NOMO-1 (cell line): ENCODE measurements around the gene RPEL1.
A peak's percentile ranks its signal among the peaks of the same experiment; 100 is the strongest.

Experiments used
- DNase-seq, 2 experiments: peaks; one replicate each; lab custom pipeline; 2025; ENCODE audit not compliant: unreplicated experiment in 2 of 2; lab: John Stamatoyannopoulos, UW

RPEL1 gene

GRCh38 chr10:103278537-103278823, 32.8 kb downstream of the RPEL1 start:
- DNase-seq: no peak

GRCh38 chr10:103278862-103279298, 33.2 kb downstream of the RPEL1 start:
- peak in 1 of 2 experiments; percentile 16 for DNase-seq

- no peak for DNase-seq
Observed at GRCh38 chr10:103280031-103280430, 34.3 kb downstream of the RPEL1 start.

GRCh38 chr10:103280506-103280905, 34.8 kb downstream of the RPEL1 start:
- no peak for DNase-seq

- DNase-seq: no peak
Observed at GRCh38 chr10:103281753-103282152, 36.1 kb downstream of the RPEL1 start.

- no peak for DNase-seq
Observed at GRCh38 chr10:103282961-103283360, 37.3 kb downstream of the RPEL1 start.

- peak; percentile 64 to 76 for DNase-seq
Observed at GRCh38 chr10:103284170-103284569, 38.5 kb downstream of the RPEL1 start.

- DNase-seq: no peak
Observed at GRCh38 chr10:103287992-103288391, 42.3 kb downstream of the RPEL1 start.

- DNase-seq: no peak
Observed at GRCh38 chr10:103291588-103291987, 45.9 kb downstream of the RPEL1 start.

GRCh38 chr10:103295374-103296015, 49.8 kb downstream of the RPEL1 start:
- no peak for DNase-seq
